ENCODE results near the gene KRTAP4-5. TPM values are rescaled to one million over a fixed set of nuclear protein-coding genes. Genes with fewer than 3 reads are reported as not detected.
"Not testable (repeated sequence)": the region's sequence is repeated elsewhere in the genome, so short reads cannot be mapped to it uniquely, and the experiment has no call there.

KRTAP4-5 gene
- total RNA-seq, 2 experiments from 2014 or later = not detected

DNA sequence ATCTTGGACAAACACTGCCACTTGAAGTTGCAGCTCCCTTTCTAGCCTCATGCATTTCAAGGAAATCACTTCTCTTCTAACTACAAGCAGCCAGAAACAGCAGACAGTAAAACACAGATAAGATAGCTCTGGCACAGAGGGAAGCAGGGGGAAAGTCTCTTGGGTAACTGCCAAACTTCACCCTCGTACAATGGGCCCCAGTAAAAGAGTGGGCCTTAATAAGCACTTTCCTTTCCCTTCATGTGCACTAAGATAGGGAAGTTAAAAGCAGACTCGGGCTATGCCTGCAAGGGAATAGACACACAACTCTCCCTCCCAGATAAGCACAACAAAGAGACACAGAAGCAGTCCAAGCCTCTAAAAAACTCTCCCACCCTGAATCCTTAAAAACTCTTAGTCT lies 4.2 kb upstream of the KRTAP4-5 start:
- Histone ChIP-seq H3K79me2 (ENCODE audit: insufficient read depth, low read depth, low read length) (no peaks in the 10 kb centered on the region), H3K4me1 (ENCODE audit: insufficient read depth, low read length, poor library complexity, severe bottlenecking) (no peaks in the 10 kb centered on the region), H4K20me1 (ENCODE audit: insufficient read depth, low read length) (no peaks in the 10 kb centered on the region), H3K4me3 (ENCODE audit: low read depth, low read length, poor library complexity, severe bottlenecking) (no peak overlapping the region), H3K4me2 (ENCODE audit: low read length) (no peak overlapping the region), H3K9me3 (ENCODE audit: low read length) (no peaks in the 10 kb centered on the region), H2AFZ (ENCODE audit: low read length) (no peak overlapping the region), H3K36me3 (ENCODE audit: insufficient read depth, low read length) (no peaks in the 10 kb centered on the region), H3K9me2 (ENCODE audit: insufficient read depth, low read length) (no peaks in the 10 kb centered on the region), H3K27ac (ENCODE audit: low read depth, low read length, poor library complexity, severe bottlenecking) (no peak overlapping the region)
- TF ChIP-seq, protein P1, sequence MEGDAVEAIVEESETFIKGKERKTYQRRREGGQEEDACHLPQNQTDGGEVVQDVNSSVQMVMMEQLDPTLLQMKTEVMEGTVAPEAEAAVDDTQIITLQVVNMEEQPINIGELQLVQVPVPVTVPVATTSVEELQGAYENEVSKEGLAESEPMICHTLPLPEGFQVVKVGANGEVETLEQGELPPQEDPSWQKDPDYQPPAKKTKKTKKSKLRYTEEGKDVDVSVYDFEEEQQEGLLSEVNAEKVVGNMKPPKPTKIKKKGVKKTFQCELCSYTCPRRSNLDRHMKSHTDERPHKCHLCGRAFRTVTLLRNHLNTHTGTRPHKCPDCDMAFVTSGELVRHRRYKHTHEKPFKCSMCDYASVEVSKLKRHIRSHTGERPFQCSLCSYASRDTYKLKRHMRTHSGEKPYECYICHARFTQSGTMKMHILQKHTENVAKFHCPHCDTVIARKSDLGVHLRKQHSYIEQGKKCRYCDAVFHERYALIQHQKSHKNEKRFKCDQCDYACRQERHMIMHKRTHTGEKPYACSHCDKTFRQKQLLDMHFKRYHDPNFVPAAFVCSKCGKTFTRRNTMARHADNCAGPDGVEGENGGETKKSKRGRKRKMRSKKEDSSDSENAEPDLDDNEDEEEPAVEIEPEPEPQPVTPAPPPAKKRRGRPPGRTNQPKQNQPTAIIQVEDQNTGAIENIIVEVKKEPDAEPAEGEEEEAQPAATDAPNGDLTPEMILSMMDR (conservative IDR thresholded peaks at IDR 0.05; ENCODE audit: low read length) = no peak
- no peak for TF ChIP-seq EZH2phosphoT487 (IDR thresholded peaks at IDR 0.05; ENCODE audit: borderline replicate concordance, low read depth, low read length)
- ChIA-PET CTCF (ENCODE audit: unreplicated experiment) (no interaction called here), POLR2A (no interaction called here)
- DNase-seq (ENCODE audit: low spot score) = no peak
- intact Hi-C loops (cut with micrococcal nuclease; ENCODE audit: unreplicated experiment) = no loop called here
- BruUV-seq (replicated peaks) = no TSS peak

DNA sequence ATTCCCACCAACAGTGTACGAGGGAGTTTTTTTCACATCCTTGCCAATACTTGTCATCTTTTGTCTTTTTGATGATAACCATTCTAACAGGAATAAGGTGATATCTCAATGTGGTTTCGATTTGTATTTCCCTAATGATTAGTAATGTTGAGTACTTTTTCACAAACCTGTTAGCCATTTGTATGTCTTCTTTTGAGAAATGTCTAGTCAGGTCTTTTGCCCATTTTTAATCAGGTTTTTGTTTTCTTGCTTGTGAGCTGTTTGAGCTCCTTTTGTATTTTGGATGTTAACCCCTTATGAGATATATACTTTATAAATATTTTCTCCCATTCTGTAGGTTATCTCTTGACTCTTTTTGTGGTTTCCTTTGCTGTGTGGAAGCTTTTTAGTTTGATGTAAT lies 1.9 kb upstream of the KRTAP4-5 start:
- Histone ChIP-seq H2AFZ (ENCODE audit: low read length) (no peak overlapping the region), H3K27ac (ENCODE audit: low read depth, low read length, poor library complexity, severe bottlenecking) (no peak overlapping the region), H3K4me2 (ENCODE audit: low read length) (no peak overlapping the region), H4K20me1 (ENCODE audit: insufficient read depth, low read length) (no peaks in the 10 kb centered on the region), H3K79me2 (ENCODE audit: insufficient read depth, low read depth, low read length) (no peaks in the 10 kb centered on the region), H3K9me3 (ENCODE audit: low read length) (no peaks in the 10 kb centered on the region), H3K36me3 (ENCODE audit: insufficient read depth, low read length) (no peaks in the 10 kb centered on the region), H3K4me1 (ENCODE audit: insufficient read depth, low read length, poor library complexity, severe bottlenecking) (no peaks in the 10 kb centered on the region), H3K9me2 (ENCODE audit: insufficient read depth, low read length) (no peaks in the 10 kb centered on the region), H3K4me3 (ENCODE audit: low read depth, low read length, poor library complexity, severe bottlenecking) (no peak overlapping the region)
- POLR2A ChIA-PET = no interaction called here
- BruUV-seq (replicated peaks) = no TSS peak
- TF ChIP-seq, protein P1 (conservative IDR thresholded peaks at IDR 0.05; ENCODE audit: low read length) = no peak
- TF ChIP-seq EZH2phosphoT487 (IDR thresholded peaks at IDR 0.05; ENCODE audit: borderline replicate concordance, low read depth, low read length) = no peak
- no peak for DNase-seq (ENCODE audit: low spot score)
- intact Hi-C loops (cut with micrococcal nuclease; ENCODE audit: unreplicated experiment) = no loop called here
- CTCF ChIA-PET (ENCODE audit: unreplicated experiment) = no interaction called here

DNA sequence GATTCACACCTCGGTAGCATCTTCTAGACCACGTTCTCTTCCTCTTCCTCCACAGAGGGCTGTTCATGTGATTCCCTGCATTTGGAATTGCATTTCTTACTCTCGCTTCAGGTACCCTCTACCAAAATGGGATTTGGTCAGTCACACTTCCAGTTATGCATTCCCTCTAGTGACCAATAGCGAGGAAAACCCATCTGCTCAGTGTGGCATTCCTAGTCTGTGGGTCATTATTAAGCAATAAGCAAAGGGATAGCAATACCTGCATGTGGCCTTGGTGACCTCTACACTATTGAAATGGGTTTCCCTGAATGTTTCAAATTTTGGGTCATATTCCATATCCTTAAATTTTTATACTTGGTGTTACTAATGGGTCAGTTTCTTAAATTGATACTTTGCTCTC lies 401 bp upstream of the KRTAP4-5 start:
- TF ChIP-seq, protein P1 (conservative IDR thresholded peaks at IDR 0.05; ENCODE audit: low read length) = no peak
- no peak for TF ChIP-seq EZH2phosphoT487 (IDR thresholded peaks at IDR 0.05; ENCODE audit: borderline replicate concordance, low read depth, low read length)
- no peaks in the 10 kb centered on the region for H3K9me3 ChIP-seq (ENCODE audit: low read length)
- CTCF ChIA-PET (ENCODE audit: unreplicated experiment) = no interaction called here

DNA sequence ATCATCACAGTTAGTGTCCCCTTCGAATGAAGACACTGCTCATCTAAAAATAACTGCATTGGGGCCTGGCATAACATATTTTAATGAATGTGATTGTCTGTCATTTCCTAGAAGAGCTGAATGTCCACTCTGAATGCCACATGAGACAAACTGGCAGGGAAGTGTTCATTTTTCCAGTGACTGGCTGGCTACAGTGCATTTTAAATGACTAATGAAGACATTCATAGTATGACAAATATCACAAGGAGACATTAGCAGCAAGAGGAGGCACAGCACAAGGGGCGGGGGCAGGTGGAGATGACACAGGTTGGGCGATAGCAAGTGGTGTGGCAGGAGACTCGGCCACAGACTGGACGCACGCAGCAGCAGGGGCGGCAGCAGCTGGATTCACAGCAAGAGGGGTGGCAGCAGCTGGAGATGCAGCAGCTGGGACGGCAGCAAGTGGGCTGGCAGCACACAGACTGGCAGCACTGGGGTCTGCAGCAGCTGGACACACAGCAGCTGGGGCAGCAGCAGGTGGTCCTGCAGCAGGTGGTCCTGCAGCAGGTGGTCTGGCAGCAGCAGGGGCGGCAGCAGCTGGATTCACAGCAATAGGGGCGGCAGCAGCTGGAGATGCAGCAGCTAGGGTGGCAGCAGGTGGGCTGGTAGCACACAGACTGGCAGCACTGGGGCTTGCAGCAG lies 514 bp downstream of the KRTAP4-5 start:
- H2AFZ ChIP-seq (ENCODE audit: low read length); H3K9me2 ChIP-seq (ENCODE audit: insufficient read depth, low read length); POLR2A ChIA-PET; H3K9me3 ChIP-seq (ENCODE audit: low read length); H3K27ac ChIP-seq (ENCODE audit: low read depth, low read length, poor library complexity, severe bottlenecking); intact Hi-C loops (cut with micrococcal nuclease; ENCODE audit: unreplicated experiment); H3K36me3 ChIP-seq (ENCODE audit: insufficient read depth, low read length); H3K4me3 ChIP-seq (ENCODE audit: low read depth, low read length, poor library complexity, severe bottlenecking); H4K20me1 ChIP-seq (ENCODE audit: insufficient read depth, low read length); H3K4me2 ChIP-seq (ENCODE audit: low read length); DNase-seq (ENCODE audit: low spot score); CTCF ChIA-PET (ENCODE audit: unreplicated experiment); H3K79me2 ChIP-seq (ENCODE audit: insufficient read depth, low read depth, low read length); BruUV-seq (replicated peaks); H3K4me1 ChIP-seq (ENCODE audit: insufficient read depth, low read length, poor library complexity, severe bottlenecking): not testable (repeated sequence)

More for the DNA sequence above, 401 bp upstream of the KRTAP4-5 start:
- Histone ChIP-seq H3K36me3 (ENCODE audit: insufficient read depth, low read length) (no peaks in the 10 kb centered on the region), H3K4me1 (ENCODE audit: insufficient read depth, low read length, poor library complexity, severe bottlenecking) (no peaks in the 10 kb centered on the region), H3K79me2 (ENCODE audit: insufficient read depth, low read depth, low read length) (no peaks in the 10 kb centered on the region), H3K4me2 (ENCODE audit: low read length) (no peak overlapping the region), H3K4me3 (ENCODE audit: low read depth, low read length, poor library complexity, severe bottlenecking) (no peak overlapping the region), H4K20me1 (ENCODE audit: insufficient read depth, low read length) (no peaks in the 10 kb centered on the region), H3K27ac (ENCODE audit: low read depth, low read length, poor library complexity, severe bottlenecking) (no peak overlapping the region), H2AFZ (ENCODE audit: low read length) (no peak overlapping the region), H3K9me2 (ENCODE audit: insufficient read depth, low read length) (no peaks in the 10 kb centered on the region)
- no TSS peak for BruUV-seq (replicated peaks)
- intact Hi-C loops (cut with micrococcal nuclease; ENCODE audit: unreplicated experiment) = no loop called here
- no peak for DNase-seq (ENCODE audit: low spot score)
- POLR2A ChIA-PET = no interaction called here

All from OCI-LY7 (cell line).